AML-193 (cell line): ENCODE measurements around the gene MAP4K4.
A peak's percentile ranks its signal among the peaks of the same experiment; 100 is the strongest.

ENCODE experiments used
- DNase-seq, 2 experiments: peaks; one replicate each; lab custom pipeline; 2025; lab: John Stamatoyannopoulos, UW

The MAP4K4 gene

DNA sequence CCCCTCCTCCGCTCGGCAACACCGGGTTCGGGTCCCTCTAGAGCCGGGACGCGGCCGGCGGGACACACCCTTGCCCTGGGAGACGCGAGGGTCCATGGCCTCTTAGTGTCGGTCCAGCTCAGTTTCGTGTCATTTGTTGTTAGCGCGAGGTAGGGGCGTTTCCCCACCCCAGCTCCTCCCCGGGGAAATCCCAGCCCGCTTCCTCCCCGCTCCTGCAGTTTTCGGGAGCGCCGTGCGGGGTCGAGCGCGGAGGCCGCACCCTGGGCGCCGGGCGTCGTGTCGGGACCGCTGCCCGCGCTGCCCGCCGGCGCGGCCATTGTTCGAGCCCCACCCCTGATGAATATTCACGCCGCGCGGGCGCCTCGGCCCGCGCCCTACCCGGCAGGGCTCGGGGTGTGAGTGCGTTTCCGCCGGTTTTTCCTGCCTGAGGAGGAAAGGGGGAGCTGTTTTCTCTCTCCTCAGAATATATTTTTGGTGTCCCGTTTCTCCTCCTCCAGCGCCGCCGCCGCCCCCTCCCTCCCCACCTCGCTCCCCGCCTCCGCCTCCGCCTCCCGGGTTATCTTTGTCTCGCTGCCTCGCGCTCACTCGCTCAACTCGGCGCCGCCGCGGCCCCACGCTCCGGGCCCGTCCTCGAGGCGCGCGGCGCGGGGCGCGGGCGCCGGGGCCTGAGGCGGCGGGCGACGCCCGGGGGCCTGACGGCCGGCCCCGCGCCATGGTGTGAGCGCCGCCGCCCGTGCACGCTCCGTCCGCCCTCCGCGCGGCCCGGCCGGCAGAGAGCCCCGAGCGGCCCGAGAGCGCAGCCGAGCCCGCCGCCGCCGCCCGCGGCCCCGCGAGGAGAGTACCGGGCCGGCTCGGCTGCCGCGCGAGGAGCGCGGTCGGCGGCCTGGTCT, at the start of gene MAP4K4:
Gene MAP4K4 (plus strand): TSS at position 584 of the 890 bp plus-strand sequence. CDS start 374 bp downstream, outside the sequence.
- peak; percentile 42 to 55 for DNase-seq

DNA sequence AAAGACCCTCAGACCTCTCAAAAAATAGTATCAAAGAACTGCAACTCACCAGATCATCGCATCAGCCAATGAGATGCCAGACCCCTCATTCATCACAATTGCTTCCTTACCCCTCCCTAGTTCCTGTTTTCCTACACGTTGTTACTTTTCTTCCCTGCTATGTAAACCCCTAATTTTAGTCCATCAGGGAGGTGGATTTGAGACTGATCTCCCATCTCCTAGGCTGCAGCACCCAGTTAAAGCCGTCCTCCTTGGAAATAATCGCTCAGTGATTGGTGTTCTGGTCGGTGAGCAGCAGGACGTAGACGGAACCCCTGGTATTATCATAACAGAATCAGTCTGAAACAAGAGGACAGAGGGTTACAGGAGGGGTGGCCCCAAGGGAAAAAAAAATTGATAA, 44.0 kb upstream of the MAP4K4 start:
- no peak for DNase-seq

GRCh38 chr2:101655702-101656422, 41.6 kb upstream of the MAP4K4 start:
- DNase-seq, result no peak

GRCh38 chr2:101657787-101658186, 39.7 kb upstream of the MAP4K4 start:
- DNase-seq, result no peak

DNA sequence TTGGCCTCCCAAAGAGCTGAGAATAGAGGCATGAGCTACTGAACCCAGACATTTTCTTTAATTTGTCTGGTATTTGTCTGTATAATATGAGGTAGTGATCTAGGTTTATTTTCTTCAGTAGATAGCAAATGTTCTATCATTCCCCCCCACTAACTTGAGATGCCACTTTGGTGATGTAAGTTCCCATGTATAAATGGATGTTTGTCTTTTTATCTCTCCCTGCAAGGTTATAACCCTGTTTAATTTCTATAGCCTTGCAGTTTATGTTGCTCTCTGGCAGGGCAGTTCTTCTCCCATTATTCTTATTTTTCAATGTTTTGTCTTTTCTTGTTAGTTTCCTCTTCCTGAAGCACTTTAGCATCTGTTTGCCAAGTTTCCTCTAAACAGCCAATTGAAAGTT, 39.1 kb upstream of the MAP4K4 start:
- DNase-seq, result no peak

GRCh38 chr2:101665312-101665711, 32.2 kb upstream of the MAP4K4 start:
- no peak for DNase-seq

DNA sequence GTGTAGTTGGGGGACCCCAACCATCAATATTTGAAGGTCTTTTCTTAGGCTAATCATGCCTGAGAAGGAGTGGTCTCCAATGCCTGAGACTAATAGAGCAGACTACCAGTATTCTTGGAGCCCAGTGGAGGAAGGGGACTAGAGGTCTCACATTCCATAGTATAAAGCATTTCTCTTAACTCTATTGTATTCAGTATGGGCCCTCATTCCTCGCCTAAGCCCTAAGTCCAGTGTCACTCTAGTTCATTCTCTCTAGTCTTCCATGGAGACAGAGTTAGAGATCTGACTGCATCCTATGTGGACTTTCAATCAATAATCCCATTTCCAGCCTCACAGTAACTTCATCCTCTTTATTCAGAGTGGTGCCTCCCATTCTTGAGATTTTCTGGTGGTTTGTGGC, 29.7 kb upstream of the MAP4K4 start:
- DNase-seq, result no peak

- DNase-seq, result no peak
These were observed 25.5 kb upstream of the MAP4K4 start for GRCh38 chr2:101672047-101672446.

DNA sequence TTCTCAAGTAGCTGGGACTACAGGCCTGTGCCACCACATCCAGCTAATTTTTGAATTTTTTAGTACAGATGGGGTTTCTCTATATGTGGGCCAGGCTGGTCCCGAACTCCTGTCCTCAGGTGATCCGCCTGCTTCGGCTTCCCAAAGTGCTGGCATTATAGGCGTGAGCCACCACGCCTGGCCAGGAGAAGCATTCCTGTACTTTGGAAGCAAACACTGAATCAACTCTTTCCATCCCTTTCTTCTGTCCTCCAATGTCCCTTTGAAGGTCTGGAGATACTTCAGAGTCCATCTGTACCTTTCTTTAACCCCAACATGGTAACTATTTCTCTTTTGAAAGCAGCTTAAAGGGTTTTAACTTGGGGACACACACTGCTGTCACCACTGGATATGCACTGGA, 23.6 kb upstream of the MAP4K4 start:
- DNase-seq, result no peak

DNA sequence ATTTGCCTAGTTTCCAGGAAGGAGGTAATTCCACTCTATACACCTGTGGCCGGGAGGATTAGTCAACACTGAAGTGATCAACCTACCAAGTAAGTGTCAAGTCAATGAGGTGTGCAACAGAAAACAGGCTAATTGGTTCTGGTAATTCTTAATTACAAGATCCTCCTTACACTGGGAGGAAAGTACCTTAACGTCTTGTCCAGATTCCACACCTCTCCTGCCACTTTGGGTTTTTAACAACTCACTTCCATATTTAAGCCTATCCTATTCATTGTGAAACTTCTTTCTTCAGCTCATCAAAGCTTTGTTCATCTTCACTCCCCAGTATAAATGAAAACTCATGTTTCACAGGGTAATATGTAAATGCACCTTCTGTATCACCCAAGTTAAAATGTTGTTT, 22.0 kb upstream of the MAP4K4 start:
- DNase-seq, result no peak

GRCh38 chr2:101676674-101677073, 20.8 kb upstream of the MAP4K4 start:
- no peak for DNase-seq

DNA sequence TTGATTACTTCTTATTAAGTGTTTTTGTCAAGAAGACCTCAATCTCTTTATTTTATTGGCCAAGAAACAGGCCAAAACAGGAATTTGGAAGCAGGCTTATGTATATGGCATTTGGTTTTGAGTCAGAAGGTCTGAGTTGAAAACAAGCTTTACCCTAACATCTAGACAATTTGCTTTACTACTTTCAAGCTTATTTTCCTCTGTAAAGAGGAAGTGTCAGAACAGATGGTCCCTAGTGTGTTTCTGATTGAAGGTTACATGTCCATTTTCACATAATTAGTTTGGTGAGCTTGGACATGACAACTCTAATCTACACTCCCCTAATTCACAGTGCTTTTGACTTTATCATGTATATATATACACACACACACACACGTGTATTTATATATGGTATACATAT, 19.8 kb upstream of the MAP4K4 start:
- no peak for DNase-seq

GRCh38 chr2:101678379-101678778, 19.1 kb upstream of the MAP4K4 start:
- DNase-seq, result no peak

DNA sequence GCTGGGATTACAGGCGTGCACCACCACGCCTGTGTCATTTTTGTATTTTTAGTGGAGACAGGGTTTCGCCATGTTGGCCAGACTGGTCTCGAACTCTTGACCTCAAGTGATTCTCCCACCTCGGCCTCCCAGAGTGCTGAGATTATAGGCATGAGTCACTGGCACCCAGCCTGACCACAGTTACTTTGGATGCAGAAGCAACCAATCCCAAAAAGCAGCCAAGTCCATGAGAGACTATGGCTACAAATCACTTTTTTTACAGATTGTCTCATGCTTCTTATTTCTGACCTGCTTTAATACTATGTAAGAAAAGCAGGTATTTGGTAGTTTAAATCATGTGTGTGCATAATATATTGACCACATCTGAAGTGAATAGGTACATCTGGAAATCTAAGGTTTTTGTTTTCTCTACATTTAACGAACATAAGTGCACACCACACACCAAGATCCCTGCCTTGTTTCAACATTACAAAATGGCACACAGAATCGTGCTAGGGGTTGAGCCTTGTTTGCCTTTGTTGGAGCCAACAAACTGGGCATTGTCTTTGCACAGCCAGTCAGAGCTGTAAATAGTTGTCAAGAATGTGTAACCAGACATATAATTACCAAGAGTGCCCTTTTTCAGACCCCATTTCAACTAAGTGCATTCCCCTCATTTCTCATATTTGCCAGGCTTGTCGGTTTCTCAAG, 18.3 kb upstream of the MAP4K4 start:
- no peak for DNase-seq

GRCh38 chr2:101679801-101680487, 17.6 kb upstream of the MAP4K4 start:
- DNase-seq, result no peak

DNA sequence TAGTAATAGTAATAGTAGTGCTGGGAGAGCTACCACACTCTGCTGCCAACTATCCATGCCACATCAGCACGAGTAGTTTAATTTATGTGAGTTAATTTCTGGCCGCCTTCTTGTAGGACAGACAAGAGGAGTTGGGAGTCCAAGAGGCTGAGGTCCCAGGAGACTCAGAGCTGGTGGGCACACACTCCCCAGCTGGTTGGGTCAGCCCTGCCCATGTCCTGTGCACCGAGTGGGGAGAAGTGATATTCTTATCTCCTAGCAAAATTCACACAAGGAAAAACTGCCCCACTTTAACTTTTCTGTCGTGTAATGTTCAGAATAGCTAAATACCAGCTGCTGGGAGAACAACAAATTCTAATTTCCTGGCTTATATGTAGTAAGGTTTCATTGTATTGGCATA, 15.2 kb upstream of the MAP4K4 start:
- no peak for DNase-seq

- no peak for DNase-seq
These were observed 13.2 kb upstream of the MAP4K4 start for GRCh38 chr2:101684313-101684712.

- DNase-seq, result no peak
These were observed 9.2 kb upstream of the MAP4K4 start for GRCh38 chr2:101688261-101688660.

DNA sequence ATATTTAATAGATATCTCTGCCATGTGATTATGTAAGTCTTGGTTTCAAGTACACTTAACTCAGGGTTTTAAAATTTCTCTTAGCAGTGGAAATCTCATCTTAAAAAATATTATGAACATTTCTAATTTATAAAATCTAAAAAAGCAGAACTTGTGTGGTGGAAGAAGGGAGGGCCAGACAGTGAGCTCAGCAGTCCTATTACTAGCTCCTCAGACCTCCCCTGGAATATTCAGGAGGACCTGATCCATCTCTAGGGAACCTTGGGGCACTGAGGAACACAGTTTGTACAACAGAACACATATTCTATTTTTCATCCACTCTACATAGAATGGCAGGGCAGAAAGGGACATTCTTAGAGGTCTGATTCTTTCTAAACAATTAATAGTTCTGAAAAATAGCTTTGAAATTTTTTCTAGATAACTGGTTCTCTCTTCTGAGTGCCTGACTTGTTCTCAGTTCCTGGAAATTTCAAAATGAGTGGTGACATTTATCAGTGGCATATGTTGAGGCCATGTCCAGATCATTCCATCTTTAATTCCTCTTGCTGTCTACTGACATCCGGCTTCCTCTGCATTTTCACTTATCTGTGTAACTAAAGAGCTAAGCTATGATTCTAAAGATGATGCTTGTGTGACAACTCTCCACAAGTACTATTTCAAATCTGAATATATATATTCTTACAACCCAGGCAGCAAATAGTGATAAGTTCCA, 8.2 kb upstream of the MAP4K4 start:
- DNase-seq, result no peak

DNA sequence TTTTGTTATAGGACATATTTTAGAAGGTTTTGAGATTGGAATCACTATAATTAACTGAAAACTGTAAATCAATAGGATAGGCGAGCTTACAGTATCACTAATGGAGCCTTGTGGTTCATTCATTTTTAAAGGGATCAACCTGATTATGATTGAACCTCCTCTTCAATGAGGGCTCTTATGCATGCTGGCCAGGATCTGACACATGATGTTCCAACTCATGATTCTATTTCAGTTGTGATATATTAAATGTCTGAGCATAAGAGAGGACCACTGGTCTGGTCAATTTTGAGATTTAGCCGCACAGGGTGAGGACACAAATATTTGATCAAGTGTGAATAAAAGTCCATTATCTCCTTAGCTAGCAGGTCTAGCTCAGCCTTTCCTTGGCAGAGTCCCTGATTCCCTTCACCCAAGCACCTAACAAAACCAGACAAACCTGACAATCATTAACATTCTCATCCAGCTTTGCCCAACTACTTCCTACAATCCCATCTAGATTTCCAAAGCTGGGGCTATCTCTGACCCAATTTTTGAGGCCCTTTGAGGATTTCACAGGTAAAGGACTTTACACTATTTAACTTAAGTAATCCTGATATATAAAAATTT, 6.9 kb upstream of the MAP4K4 start:
- no peak for DNase-seq

DNA sequence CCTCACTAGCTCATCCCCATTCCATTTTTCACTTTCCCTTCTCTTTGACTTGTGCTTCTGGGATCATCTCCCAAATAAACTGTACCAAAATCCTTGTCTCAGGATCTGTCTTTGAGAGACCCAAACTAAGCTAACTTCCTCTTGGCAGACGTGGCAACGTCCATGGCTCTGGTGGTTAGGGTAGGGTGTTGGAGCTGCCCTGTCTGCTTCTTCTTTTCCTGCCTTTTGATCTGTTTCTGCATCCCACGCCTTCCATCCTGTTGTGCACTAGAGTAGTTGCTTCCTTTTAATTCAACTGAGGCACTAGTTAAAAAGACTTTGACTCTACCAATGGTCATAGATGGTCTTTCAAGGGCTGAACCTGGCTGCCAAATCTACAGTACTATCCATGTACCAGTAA, 5.5 kb upstream of the MAP4K4 start:
- peak; percentile 16 to 23 for DNase-seq
